KMS-11 (cell line): ENCODE measurements around the gene CFAP251.

Source experiments
- H2AFZ ChIP-seq: fragments of 200-600 bp; sonication (generic); 2 replicates; pipeline ENCODE4 v1.6.1; 2016; ENCODE audit warnings: antibody characterized with exemption, mixed run types, low read depth
- H3K27ac ChIP-seq: fragments of 200-600 bp; sonication (generic); 2 replicates; pipeline ENCODE4 v1.6.1; 2016; ENCODE audit warnings: mild to moderate bottlenecking, mixed run types
- H3K27me3 ChIP-seq: fragments of 200-600 bp; sonication (generic); 2 replicates; pipeline ENCODE4 v1.6.1; 2017; ENCODE audit warnings: mild to moderate bottlenecking, low read depth, mixed run types, moderate library complexity; ENCODE audit not compliant: insufficient read depth
- H3K36me3 ChIP-seq: fragments of 200-600 bp; sonication (generic); 2 replicates; pipeline ENCODE4 v1.6.1; 2017; ENCODE audit warnings: mild to moderate bottlenecking, mixed run types; ENCODE audit not compliant: insufficient read depth
- H3K4me1 ChIP-seq: fragments of 200-600 bp; sonication (generic); 2 replicates; pipeline ENCODE4 v1.6.1; 2016; ENCODE audit warnings: mild to moderate bottlenecking, low read depth, mixed run types; ENCODE audit not compliant: poor library complexity, severe bottlenecking
- H3K4me2 ChIP-seq: fragments of 200-600 bp; sonication (generic); 2 replicates; pipeline ENCODE4 v1.7.0; 2016; ENCODE audit warnings: mild to moderate bottlenecking, mixed run types
- H3K4me3 ChIP-seq: fragments of 200-600 bp; sonication (generic); IDR thresholded peaks from 2 replicates; pipeline ENCODE4 v1.6.1; 2017; ENCODE audit warnings: low read depth, low read length, mixed read lengths; ENCODE audit not compliant: insufficient read depth
- H3K79me2 ChIP-seq: fragments of 200-600 bp; sonication (generic); 2 replicates; pipeline ENCODE4 v1.6.1; 2016; ENCODE audit warnings: low read depth, mixed run types; ENCODE audit not compliant: insufficient read depth
- H3K9ac ChIP-seq: fragments of 200-600 bp; sonication (generic); 2 replicates; pipeline ENCODE4 v1.6.1; 2016; ENCODE audit warnings: mild to moderate bottlenecking, mixed run types
- H4K20me1 ChIP-seq: fragments of 200-600 bp; sonication (generic); 2 replicates; pipeline ENCODE4 v1.6.1; 2016; ENCODE audit warnings: mild to moderate bottlenecking, mixed run types; ENCODE audit not compliant: insufficient read depth
- CTCF ChIP-seq: fragments of 200-600 bp; sonication (generic); conservative IDR thresholded peaks from 2 replicates; pipeline ENCODE4 v1.6.1; 2017; ENCODE audit warnings: low read depth, mild to moderate bottlenecking, antibody characterized with exemption, low read length, moderate library complexity, mixed read lengths

The CFAP251 gene

GRCh38 chr12:122021822-122022392 is 103.5 kb downstream of the CFAP251 start, which contains the start of gene BCL7A:
Gene BCL7A, plus strand, starts transcription at chr12:122021884. Its CDS starts 208 bp downstream, at chr12:122022092.
- Histone ChIP-seq H3K4me1 (no peaks in the 10 kb centered on the region), H3K27ac (no peak within 1 kb of the TSS), H3K79me2 (no peaks in the 10 kb centered on the region), H3K4me2 (peak within 1 kb of the TSS; percentile 25; the same call in 1 of the 2 replicates), H3K36me3 (no peaks in the 10 kb centered on the region), H2AFZ (peak within 1 kb of the TSS; percentile 44), H4K20me1 (no peaks in the 10 kb centered on the region), H3K4me3 (no peak within 1 kb of the TSS), H3K27me3 (no peaks in the 10 kb centered on the region; the same call in 1 of the 2 replicates), H3K9ac (no peak within 1 kb of the TSS; the same call in 1 of the 2 replicates)
- no peak for TF ChIP-seq CTCF

- no peaks in the 10 kb centered on the region for H4K20me1 ChIP-seq
- no peak overlapping the region for H2AFZ ChIP-seq
- no peak overlapping the region for H3K27ac ChIP-seq
- no peak overlapping the region for H3K4me2 ChIP-seq
- H3K9ac ChIP-seq, result no peak overlapping the region; the same call in 1 of the 2 replicates
- H3K36me3 ChIP-seq, result no peaks in the 10 kb centered on the region
- H3K4me1 ChIP-seq, result no peaks in the 10 kb centered on the region
- no peaks in the 10 kb centered on the region for H3K79me2 ChIP-seq
- H3K27me3 ChIP-seq, result no peaks in the 10 kb centered on the region; the same call in 1 of the 2 replicates
- no peak for TF ChIP-seq CTCF
- H3K4me3 ChIP-seq, result no peak overlapping the region
Measured at GRCh38 chr12:122022393-122023338, 104.3 kb downstream of the CFAP251 start.

GRCh38 chr12:122023339-122024131 is 105.1 kb downstream of the CFAP251 start:
- H2AFZ ChIP-seq, result no peak overlapping the region
- H3K27ac ChIP-seq, result no peak overlapping the region

More at GRCh38 chr12:122023339-122024131, 105.1 kb downstream of the CFAP251 start:
- Histone ChIP-seq H4K20me1 (no peaks in the 10 kb centered on the region), H3K79me2 (no peaks in the 10 kb centered on the region), H3K4me2 (no peak overlapping the region), H3K4me1 (no peaks in the 10 kb centered on the region), H3K4me3 (no peak overlapping the region), H3K36me3 (no peaks in the 10 kb centered on the region), H3K27me3 (no peaks in the 10 kb centered on the region; the same call in 1 of the 2 replicates), H3K9ac (no peak overlapping the region)
- no peak for TF ChIP-seq CTCF
